Stimulated activated CD8-positive, alpha-beta memory T cell treated with anti-CD3 and anti-CD28 coated beads, Interleukin-4, amount 100 ng/mL, for 4 hours (primary cell): ENCODE data around the gene DNAJC10.

Experiments used
- DNase-seq, 2 donors: peaks; one replicate each; pipeline ENCODE4 v3.0.0-alpha.2; 2020; ENCODE audit warnings: low read depth in 2 of 2, low spot score in 1 of 2

DNAJC10 gene

GRCh38 chr2:182784058-182784706 is 68.1 kb downstream of the DNAJC10 start:
- DNase-seq: no peak

GRCh38 chr2:182784777-182785176 is 68.7 kb downstream of the DNAJC10 start:
- no peak for DNase-seq

GRCh38 chr2:182792441-182792840 is 76.4 kb downstream of the DNAJC10 start:
- no peak for DNase-seq

- no peak for DNase-seq
Observed at GRCh38 chr2:182798736-182799135, 82.7 kb downstream of the DNAJC10 start.

- no peak for DNase-seq
Observed at GRCh38 chr2:182804128-182804527, 88.1 kb downstream of the DNAJC10 start.

GRCh38 chr2:182807319-182807718 is 91.3 kb downstream of the DNAJC10 start:
- DNase-seq: no peak

GRCh38 chr2:182810087-182810486 is 94.0 kb downstream of the DNAJC10 start:
- no peak for DNase-seq

GRCh38 chr2:182814380-182814779 is 98.3 kb downstream of the DNAJC10 start:
- no peak for DNase-seq

- DNase-seq: no peak
Observed at GRCh38 chr2:182814804-182815203, 98.7 kb downstream of the DNAJC10 start.

GRCh38 chr2:182816866-182817265 is 100.8 kb downstream of the DNAJC10 start:
- DNase-seq: no peak

- DNase-seq: no peak
Observed at GRCh38 chr2:182817558-182817957, 101.5 kb downstream of the DNAJC10 start.

- DNase-seq: no peak
Observed at GRCh38 chr2:182818501-182818900, 102.4 kb downstream of the DNAJC10 start.

- no peak for DNase-seq
Observed at GRCh38 chr2:182818925-182819324, 102.9 kb downstream of the DNAJC10 start.

GRCh38 chr2:182819412-182819811 is 103.4 kb downstream of the DNAJC10 start:
- no peak for DNase-seq

- no peak for DNase-seq
Observed at GRCh38 chr2:182821182-182821581, 105.1 kb downstream of the DNAJC10 start.

GRCh38 chr2:182822733-182823132 is 106.7 kb downstream of the DNAJC10 start:
- DNase-seq: no peak

- DNase-seq: no peak
Observed at GRCh38 chr2:182824056-182824766, 108.2 kb downstream of the DNAJC10 start.

GRCh38 chr2:182824767-182825158 is 108.7 kb downstream of the DNAJC10 start:
- DNase-seq: no peak

GRCh38 chr2:182826064-182826463 is 110.0 kb downstream of the DNAJC10 start:
- DNase-seq: no peak

- DNase-seq: no peak
Observed at GRCh38 chr2:182826496-182826895, 110.4 kb downstream of the DNAJC10 start.

GRCh38 chr2:182827182-182827879 is 111.3 kb downstream of the DNAJC10 start:
- DNase-seq: no peak

GRCh38 chr2:182831101-182831500 is 115.0 kb downstream of the DNAJC10 start:
- DNase-seq: no peak
